EL (cell line): ENCODE results near the gene GOSR2.

Source experiments
- DNase-seq: peaks from one replicate; pipeline ENCODE4 v3.0.0-alpha.2; 2016

The GOSR2 gene

DNA sequence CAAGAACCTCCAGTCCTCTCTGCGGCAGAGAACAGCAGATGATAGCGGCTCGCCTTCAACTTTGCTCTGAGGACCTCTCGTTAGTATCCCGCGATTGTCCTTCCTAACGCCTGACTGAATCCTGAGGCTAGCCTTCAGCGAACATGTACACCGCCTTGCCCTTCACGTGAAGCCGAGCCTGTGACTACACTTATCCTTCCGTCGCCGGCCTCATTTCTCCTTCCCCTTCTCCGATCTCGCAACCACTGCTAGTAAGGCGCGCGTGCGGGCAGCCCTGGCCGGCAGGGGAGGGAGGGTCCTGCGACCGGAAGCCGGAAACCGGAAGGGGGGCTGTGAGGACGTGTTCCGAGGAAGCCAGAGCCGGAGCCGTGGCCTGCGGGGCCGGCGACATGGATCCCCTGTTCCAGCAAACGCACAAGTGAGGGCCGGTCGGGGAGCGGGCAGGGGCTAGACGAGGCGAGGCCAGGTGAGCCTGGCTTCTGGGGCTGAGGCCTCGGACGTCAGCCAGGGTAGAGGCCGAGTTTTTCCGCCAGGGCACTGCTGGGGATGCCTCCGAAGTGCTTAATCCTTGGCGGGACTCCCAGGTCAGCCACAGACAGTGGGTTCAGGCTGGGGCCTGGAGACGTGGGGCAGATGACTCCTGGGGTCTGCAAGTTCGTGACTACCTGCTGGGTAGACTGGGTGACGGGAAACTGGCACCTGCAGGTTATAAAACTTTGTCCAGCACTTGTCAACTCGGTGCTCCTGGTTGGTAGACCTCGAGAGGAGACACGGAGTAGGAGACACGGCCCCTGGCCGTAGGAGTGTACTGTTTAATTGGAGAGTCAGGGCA is at the start of gene GOSR2:
GOSR2 (plus strand) TSS at position 357 of the 832 bp plus-strand sequence; CDS start at position 390, 33 bp downstream.
- DNase-seq: peak; percentile 91

GRCh38 chr17:46873941-46874645 is 48.9 kb upstream of the GOSR2 start:
- no peak for DNase-seq

DNA sequence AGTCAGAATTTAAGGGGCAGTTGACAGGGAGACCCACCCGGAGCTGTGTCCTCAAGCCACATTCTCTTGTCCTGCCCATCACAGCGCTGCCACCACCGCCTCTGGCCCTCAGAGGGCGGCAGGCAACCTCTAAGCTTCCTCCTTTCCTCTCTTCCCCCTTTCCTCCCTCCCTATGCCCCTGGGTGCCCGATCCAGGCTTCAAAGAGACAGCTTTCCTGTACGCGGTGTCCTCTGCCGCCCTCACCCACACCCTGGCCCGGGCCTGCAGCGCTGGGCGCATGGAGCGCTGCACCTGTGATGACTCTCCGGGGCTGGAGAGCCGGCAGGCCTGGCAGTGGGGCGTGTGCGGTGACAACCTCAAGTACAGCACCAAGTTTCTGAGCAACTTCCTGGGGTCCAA is 48.1 kb upstream of the GOSR2 start:
- no peak for DNase-seq

DNA sequence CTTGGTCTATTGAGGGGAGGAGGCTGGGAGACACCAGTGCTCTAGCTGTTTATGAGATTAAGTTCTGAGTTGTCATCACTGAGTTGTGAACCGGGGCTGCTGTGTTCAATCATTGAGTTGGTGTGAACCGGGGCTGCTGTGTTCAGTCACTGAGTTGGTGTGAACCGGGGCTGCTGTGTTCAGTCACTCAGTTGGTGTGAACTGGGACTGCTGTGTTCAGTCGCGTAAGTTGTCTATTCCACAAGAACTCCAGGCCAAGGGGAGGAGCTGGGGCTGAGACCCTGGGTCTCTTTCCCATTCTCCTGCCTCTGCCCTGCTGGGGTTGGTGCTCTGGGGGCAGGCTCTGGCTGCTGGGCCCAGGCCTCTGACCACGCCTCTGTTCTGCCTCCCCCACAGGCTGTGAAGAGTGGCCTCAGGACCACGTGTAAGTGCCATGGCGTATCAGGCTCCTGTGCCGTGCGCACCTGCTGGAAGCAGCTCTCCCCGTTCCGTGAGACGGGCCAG is 47.1 kb upstream of the GOSR2 start:
- DNase-seq: no peak

- no peak for DNase-seq
These were observed 46.5 kb upstream of the GOSR2 start for GRCh38 chr17:46876353-46876887.

DNA sequence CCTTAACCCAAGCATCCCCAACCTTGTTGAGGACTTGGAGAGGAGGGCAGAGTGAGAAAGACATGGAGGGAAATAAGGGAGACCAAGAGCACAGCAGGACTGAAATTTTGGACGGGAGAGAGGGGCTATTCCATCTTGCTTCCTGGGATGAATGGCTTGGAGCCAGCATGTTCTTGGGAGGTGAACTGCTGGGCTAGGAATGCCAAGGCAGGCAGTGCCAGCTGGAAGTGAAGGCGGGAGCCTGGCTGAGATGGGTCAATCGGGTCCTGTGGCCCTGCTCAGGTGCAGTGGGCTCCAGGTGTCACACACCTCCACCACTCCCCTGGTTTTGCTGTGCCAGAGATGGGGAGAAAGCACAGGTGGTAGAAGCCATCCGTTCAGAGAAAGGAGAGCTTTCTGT is 46.0 kb upstream of the GOSR2 start:
- no peak for DNase-seq

DNA sequence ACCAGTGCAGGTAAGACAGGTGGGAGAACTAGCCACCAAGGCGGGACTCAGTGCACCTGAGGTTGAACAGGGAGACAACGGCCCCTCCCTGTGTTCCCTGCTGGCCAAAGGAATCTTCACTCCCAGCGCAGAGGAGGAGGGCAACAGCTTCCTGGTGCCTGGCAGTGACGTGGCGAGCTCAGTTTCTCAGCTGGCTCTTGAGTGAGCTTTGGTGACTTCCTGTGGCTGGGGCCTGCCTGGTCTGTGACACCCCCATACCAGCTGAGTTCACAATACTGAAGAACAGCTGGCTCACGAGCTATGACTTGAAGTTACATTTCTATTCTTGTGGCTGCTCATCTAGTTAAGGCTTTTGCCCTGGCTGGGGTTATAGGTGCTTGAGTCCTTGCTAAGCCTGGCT is 45.5 kb upstream of the GOSR2 start:
- DNase-seq: no peak

- no peak for DNase-seq
These were observed 44.9 kb upstream of the GOSR2 start for GRCh38 chr17:46878055-46878454.

DNA sequence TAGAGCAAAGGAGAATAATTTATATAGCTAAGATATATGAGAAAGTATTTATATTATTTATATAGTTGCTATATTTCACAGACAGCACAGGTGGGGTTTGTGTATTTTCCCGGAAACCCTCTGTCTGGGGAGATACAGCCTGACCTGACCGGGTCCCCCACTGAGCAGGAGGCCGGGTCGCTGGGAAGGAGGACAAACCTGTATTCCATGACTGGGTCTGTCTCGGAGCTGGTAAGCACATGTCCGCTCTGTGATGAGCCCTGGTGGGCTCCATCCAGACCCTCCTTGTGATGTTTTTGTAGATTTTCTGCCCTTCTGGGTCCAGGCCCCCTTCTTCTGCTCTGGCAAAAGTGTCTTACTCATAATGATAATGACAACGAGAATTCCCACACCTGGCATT is 43.9 kb upstream of the GOSR2 start:
- DNase-seq: no peak

- no peak for DNase-seq
These were observed 41.9 kb upstream of the GOSR2 start for GRCh38 chr17:46881015-46881414.

DNA sequence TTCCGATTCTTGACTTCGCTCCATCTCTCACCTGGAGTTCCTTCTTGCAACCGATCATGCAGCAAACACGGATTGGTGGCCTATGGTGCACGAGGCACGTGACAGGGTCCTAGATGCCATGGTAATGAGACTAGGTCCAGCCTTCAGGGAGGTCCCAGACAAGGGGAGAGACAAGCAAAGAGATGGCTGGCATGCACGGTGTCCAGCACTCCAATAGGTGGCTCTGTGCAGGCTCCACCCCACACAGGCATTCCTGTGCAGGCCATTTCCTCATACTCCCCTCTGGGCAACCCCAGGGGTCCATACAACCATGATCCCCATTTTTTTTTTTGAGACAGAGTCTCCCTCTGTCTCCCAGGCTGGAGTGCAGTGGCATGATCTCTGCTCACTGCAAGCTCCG is 40.3 kb upstream of the GOSR2 start:
- no peak for DNase-seq

DNA sequence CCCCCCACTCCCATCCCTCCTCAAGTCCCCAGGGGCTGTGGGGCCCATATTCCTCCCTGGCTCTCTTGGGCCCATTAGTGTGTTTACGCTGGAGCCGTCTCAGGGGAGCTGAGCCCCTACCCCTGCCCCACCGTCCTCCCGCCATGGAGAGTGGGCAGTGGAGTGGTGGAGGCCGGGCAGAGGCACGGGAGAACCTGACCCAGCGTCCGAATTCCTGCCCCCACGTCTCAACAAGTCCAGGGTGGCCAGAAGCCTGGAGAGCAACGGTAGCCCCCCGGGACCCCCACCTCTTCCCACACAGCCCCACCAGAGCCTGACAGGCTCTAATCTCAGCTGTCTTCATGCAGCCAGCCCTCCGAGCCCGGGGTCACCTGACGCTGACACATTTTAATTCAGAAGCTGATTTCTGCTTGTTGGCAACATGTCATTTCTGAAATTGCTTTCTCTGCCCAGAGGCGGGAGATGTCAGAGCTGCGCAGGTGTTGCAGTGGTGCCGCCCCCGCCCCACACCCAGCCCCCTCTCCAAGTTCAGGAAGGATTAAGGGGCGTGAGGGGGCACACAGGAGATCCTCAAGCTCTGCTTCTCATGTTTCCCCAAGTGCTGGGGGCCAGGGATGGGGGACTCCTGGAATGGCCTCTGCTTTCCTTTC is 39.0 kb upstream of the GOSR2 start:
- DNase-seq: no peak

GRCh38 chr17:46884552-46884951 is 38.4 kb upstream of the GOSR2 start:
- no peak for DNase-seq

- no peak for DNase-seq
These were observed 37.3 kb upstream of the GOSR2 start for GRCh38 chr17:46885415-46886309.

DNA sequence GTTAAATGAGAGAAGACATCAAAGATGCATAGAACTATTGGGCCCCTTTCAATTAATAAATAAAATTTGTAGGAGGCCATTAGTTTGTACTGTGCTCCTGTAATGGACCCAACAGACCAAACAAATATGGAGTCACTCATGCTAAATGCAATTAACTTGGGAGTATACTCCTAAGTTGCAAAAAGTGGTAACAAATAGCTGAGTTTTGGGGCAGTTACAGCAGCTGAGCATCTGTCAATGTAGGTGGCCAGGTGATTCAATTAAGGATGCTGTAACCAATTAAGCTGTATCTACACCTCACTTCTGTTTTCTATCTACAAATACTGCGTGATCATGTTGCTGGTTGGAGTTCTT is 36.7 kb upstream of the GOSR2 start:
- DNase-seq: no peak

DNA sequence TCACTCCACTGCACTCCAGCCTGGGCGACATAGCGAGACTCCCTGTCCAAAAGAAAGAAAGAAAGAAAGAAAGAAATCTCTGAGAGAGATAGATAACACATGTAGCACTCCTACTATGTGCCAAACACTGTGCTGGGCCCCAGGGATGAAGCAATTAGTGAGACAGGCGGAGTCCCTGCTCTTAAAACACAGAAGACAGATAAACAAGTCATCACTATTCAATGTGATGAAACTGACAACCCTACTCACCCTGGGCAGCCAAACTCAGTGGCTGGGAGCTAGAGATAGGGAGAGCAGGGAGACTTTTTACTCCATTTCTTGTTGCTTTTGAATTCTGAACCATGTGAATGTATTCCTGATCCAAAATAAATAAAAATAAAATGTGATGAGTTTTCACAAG is 35.2 kb upstream of the GOSR2 start:
- no peak for DNase-seq

DNA sequence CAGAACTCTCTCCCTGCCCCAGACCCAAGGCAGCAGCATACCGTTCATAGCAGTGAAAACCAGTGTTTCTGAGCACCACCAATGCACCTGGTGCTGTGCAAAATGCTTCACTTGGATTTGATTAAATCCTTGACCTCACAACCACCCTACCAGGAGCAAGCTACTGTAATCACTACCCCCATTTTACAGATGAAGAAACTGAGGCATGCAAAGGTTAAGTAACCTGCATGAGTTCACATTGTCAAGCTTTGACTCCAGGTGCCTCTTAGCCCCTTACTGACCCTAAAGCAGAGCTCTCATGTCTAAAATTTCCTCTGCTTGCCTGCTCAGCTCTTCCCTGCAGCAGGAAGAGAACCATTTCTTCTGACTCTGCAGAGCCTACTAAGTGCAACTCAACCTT is 34.2 kb upstream of the GOSR2 start:
- DNase-seq: no peak

- no peak for DNase-seq
These were observed 33.4 kb upstream of the GOSR2 start for GRCh38 chr17:46889519-46889918.

GRCh38 chr17:46889992-46890564 is 32.9 kb upstream of the GOSR2 start:
- peak; percentile 14 for DNase-seq

- DNase-seq: no peak
These were observed 32.3 kb upstream of the GOSR2 start for GRCh38 chr17:46890638-46891037.

DNA sequence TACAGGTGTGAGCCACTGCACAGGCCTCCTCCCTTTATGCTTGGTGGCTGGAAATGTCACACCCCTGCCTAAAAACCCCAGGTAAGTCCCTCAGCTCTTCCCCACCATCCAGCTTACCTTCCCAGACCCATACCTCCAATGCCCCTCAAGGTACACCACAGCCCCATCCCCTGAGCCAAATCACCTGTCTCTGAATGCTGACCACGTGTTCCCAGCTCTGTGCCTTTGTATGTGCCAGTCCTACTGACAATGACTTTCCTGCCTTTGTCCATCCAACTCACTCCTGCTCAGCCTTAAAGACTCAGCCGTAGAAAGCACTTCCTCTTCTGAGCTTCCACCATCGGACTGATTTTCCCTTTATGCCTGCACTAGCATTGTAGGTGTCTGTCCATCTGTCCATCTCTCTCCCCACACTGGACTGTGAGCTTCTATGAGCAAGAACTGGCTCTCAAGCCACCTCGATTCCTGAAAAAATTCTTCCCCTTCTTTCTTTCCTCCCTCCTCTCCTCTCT is 30.7 kb upstream of the GOSR2 start:
- DNase-seq: no peak

- DNase-seq: no peak
These were observed 28.9 kb upstream of the GOSR2 start for GRCh38 chr17:46894024-46894423.
